ENCODE results near the gene ZNF500. TPM values are rescaled to one million over a fixed set of nuclear protein-coding genes. Genes with fewer than 3 reads are reported as not detected.

Gene ZNF500
- total RNA-seq, 1 experiment from 2014 or later: 10.4 TPM

- no peak overlapping the region for H2AFZ ChIP-seq (ENCODE audit: low read length)
These were observed 48.5 kb downstream of the ZNF500 start for GRCh38 chr16:4718466-4718865.

GRCh38 chr16:4714996-4715395 lies 52.0 kb downstream of the ZNF500 start:
- no peaks in the 10 kb centered on the region for H3K79me2 ChIP-seq (ENCODE audit: low read length)
- no peaks in the 10 kb centered on the region for H3F3A ChIP-seq (ENCODE audit: low read length, unreplicated experiment)
- ATAC-seq (no peak), DNase-seq (no peak)
- 0 out of 2 replicates have a peak, but pooled peaks cover 3% of the 10 kb centered on the region for H3K36me3 ChIP-seq (ENCODE audit: low read depth, low read length)
- H3K4me2 ChIP-seq (ENCODE audit: low read length): no peak overlapping the region
- H3K27ac ChIP-seq (ENCODE audit: low read length): no peak overlapping the region
- H3K9me2 ChIP-seq (replicated peaks; ENCODE audit: low read length): no peaks in the 10 kb centered on the region
- no peaks in the 10 kb centered on the region for H4K20me1 ChIP-seq (ENCODE audit: low read length)
- H3K4me3 ChIP-seq (ENCODE audit: low read length): no peak overlapping the region
- no peak overlapping the region for H2AFZ ChIP-seq (ENCODE audit: low read length)
- no peaks in the 10 kb centered on the region for H3K27me3 ChIP-seq (ENCODE audit: low read length)
- no TSS peak for BruUV-seq (replicated peaks)
- intact Hi-C loops (cut with micrococcal nuclease): no loop called here
- no peaks in the 10 kb centered on the region for H3K4me1 ChIP-seq (ENCODE audit: insufficient read depth, low read length)
- H3K9me3 ChIP-seq (ENCODE audit: low read length): no peaks in the 10 kb centered on the region
- CTCF ChIA-PET: no interaction called here
- POLR2A ChIA-PET (ENCODE audit: unreplicated experiment): no interaction called here
- no peak for TF ChIP-seq EZH2 (IDR thresholded peaks at IDR 0.05; ENCODE audit: low read length, unreplicated experiment)
- TF ChIP-seq CTCF (conservative IDR thresholded peaks at IDR 0.05; ENCODE audit: low read depth, low read length): no peak
- TF ChIP-seq EZH2phosphoT487 (IDR thresholded peaks at IDR 0.05; ENCODE audit: borderline replicate concordance, low read length): no peak
- no peak overlapping the region for H3K9ac ChIP-seq (ENCODE audit: low read length)

More at GRCh38 chr16:4718466-4718865, 48.5 kb downstream of the ZNF500 start:
- ATAC-seq (no peak), DNase-seq (no peak)
- H3K9ac ChIP-seq (ENCODE audit: low read length): no peak overlapping the region
- H3K27me3 ChIP-seq (ENCODE audit: low read length): no peaks in the 10 kb centered on the region
- no peaks in the 10 kb centered on the region for H4K20me1 ChIP-seq (ENCODE audit: low read length)
- H3K9me3 ChIP-seq (ENCODE audit: low read length): no peaks in the 10 kb centered on the region
- no peak overlapping the region for H3K27ac ChIP-seq (ENCODE audit: low read length)
- H3K4me3 ChIP-seq (ENCODE audit: low read length): no peak overlapping the region
- POLR2A ChIA-PET (ENCODE audit: unreplicated experiment): no interaction called here
- no peaks in the 10 kb centered on the region for H3F3A ChIP-seq (ENCODE audit: low read length, unreplicated experiment)
- no peaks in the 10 kb centered on the region for H3K36me3 ChIP-seq (ENCODE audit: low read depth, low read length)
- TF ChIP-seq EZH2phosphoT487 (IDR thresholded peaks at IDR 0.05; ENCODE audit: borderline replicate concordance, low read length) (no peak), CTCF (conservative IDR thresholded peaks at IDR 0.05; ENCODE audit: low read depth, low read length) (no peak), EZH2 (IDR thresholded peaks at IDR 0.05; ENCODE audit: low read length, unreplicated experiment) (no peak)
- CTCF ChIA-PET: no interaction called here
- no peaks in the 10 kb centered on the region for H3K9me2 ChIP-seq (replicated peaks; ENCODE audit: low read length)
- H3K4me1 ChIP-seq (ENCODE audit: insufficient read depth, low read length): no peaks in the 10 kb centered on the region
- no TSS peak for BruUV-seq (replicated peaks)
- intact Hi-C loops (cut with micrococcal nuclease): no loop called here
- H3K4me2 ChIP-seq (ENCODE audit: low read length): no peak overlapping the region
- H3K79me2 ChIP-seq (ENCODE audit: low read length): no peaks in the 10 kb centered on the region

GRCh38 chr16:4713663-4714501 lies 53.1 kb downstream of the ZNF500 start:
- Histone ChIP-seq H3K9me3 (ENCODE audit: low read length) (no peaks in the 10 kb centered on the region), H3K36me3 (ENCODE audit: low read depth, low read length) (0 out of 2 replicates have a peak, but pooled peaks cover 3% of the 10 kb centered on the region), H3K27ac (ENCODE audit: low read length) (no peak overlapping the region), H3K4me1 (ENCODE audit: insufficient read depth, low read length) (no peaks in the 10 kb centered on the region), H4K20me1 (ENCODE audit: low read length) (no peaks in the 10 kb centered on the region), H3K4me3 (ENCODE audit: low read length) (no peak overlapping the region), H3K79me2 (ENCODE audit: low read length) (no peaks in the 10 kb centered on the region), H3K27me3 (ENCODE audit: low read length) (no peaks in the 10 kb centered on the region), H3K4me2 (ENCODE audit: low read length) (no peak overlapping the region), H3K9ac (ENCODE audit: low read length) (no peak overlapping the region), H3K9me2 (replicated peaks; ENCODE audit: low read length) (no peaks in the 10 kb centered on the region), H3F3A (ENCODE audit: low read length, unreplicated experiment) (no peaks in the 10 kb centered on the region), H2AFZ (ENCODE audit: low read length) (no peak overlapping the region)
- no peak for DNase-seq
- no peak for ATAC-seq
- ChIA-PET POLR2A (ENCODE audit: unreplicated experiment) (no interaction called here), CTCF (no interaction called here)
- TF ChIP-seq CTCF (conservative IDR thresholded peaks at IDR 0.05; ENCODE audit: low read depth, low read length) (no peak), EZH2phosphoT487 (IDR thresholded peaks at IDR 0.05; ENCODE audit: borderline replicate concordance, low read length) (no peak), EZH2 (IDR thresholded peaks at IDR 0.05; ENCODE audit: low read length, unreplicated experiment) (no peak)
- intact Hi-C loops (cut with micrococcal nuclease): no loop called here
- BruUV-seq (replicated peaks): no TSS peak
